Right kidney (tissue), 1 donor: ENCODE results near the gene LY9.
"Not testable (repeated sequence)": the region's sequence is repeated elsewhere in the genome, so short reads cannot be mapped to it uniquely, and the experiment has no call there.

Experiments
- DNase-seq: peaks from one replicate; pipeline ENCODE4 v3.0.0-alpha.2; 2016

Gene LY9

DNA sequence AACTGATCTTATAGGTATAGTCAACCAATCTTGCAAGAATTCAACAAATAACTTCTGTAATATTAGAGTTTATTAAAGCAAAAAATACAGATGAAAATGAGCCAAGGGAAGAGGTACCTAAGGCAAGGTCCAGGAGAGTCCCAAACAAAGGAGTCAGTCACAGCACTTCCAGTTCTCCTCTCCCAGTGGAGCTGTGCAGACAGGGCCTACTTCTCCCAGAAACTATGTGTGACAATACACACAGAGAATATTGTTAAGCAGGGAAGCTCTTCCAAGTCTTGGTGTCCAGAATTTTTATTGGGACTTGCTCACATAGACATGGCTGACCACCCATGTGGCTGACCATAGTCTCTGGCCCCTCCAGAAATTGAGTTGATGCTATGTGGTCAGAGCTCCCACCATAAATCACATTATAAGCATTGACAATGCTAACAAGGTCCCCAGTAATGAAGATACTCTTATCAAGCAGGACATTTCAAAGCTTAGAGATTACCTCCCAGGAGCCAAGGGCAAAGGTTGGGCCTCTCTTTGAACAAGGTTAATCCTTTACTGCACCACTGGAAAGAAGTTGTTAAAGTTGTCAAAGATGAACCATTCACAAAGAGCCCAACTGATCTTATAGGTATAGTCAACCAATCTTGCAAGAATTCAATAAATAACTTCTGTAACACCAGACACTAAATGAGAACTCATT, 70.2 kb downstream of the LY9 start:
- DNase-seq: no peak

DNA sequence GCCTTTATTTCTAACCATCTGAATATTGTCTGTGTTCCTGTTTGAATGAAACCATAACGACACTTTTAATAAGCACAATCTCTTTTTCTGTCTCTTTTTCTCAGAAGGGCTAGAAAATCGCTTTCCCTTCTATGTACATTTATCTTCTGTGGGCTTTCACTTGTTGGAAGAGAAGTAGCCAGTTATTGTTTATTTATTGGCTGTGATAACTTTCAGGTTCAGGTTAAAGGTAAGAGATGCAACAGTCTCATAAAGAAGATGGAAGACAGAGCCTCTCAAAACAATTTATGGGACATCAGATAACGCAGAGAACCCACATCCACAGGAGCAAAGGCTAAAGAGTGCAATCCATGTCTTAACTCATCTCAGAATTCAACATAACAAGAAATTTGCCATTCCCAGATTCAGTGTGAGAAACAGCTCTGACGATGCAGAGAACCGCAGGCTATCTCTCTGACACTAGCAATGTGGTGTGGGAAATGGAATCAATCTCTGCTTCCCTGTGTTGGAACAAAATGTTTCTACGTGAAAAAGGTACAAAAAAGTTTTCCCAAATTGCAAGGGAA, 70.8 kb downstream of the LY9 start:
- no peak for DNase-seq

DNA sequence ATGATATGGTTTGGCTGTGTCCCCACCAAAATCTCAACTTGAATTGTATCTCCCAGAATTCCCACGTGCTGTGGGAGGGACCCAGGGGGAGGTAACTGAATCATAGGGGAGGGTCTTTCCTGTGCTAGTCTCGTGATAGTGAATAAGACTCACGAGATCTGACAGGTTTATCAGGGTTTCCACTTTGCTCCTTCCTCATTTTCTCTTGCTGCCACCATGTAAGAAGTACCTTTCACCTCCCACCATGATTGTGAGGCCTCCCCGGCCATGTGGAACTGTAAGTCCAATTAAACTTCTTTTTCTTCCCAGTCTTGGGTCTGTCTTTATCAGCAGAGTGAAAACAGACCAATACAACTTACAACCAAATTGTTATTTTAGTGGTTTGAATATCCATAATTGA, 71.7 kb downstream of the LY9 start:
- not testable (repeated sequence) for DNase-seq

DNA sequence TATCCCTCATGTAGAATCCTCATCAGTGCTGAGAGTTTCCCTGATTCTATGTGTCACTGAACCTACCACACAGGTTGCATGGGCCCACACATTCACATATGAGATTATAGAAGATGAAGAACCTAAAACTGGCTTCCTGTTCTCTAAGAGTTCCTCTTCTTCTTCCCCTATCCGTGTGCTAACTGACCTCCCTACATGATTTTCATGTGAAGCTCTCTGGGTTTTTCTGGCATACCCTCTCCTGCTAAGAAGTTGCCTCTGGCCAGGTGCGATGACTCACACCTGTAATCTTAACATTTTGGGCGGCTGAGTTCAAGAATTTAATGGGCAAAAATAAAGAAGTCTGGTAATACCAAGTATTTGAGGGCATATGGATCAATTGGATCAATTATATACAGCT, 72.2 kb downstream of the LY9 start:
- no peak for DNase-seq

DNA sequence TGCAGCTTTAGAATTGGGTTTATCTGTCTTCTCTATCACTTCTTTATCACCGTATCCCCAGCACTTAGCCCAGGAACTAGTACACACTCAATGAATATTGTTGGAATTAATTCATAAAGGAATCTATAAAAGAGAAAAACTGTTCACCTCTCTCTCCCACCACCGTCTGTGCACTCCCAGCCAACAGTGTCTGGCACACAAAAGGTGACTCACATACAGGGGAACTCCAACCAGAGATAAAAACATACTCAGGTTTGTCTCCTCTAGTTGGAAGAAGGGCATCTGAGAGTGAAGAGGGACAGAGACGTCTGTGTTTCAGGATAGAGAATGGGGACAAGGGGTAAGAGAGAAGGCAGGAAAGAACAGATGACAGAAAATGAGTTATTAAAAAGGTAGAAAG, 79.0 kb downstream of the LY9 start:
- no peak for DNase-seq

DNA sequence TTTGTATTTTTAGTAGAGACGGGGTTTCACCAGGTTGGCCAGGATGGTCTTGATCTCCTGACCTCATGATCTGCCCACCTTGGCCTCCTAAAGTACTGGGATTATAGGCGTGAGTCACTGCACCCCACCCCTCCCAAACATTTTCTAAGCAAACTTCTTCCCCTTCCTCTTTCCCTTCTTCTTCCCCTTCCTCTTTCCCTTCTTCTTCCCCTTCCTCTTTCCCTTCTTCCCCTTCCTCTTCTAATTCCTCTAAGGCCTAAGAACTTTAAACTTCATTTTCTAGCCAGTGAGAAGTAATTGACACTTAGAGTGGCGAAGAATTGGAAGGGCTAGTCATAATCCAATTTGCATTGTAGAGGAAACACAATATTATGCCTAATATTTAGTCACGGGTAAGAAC, 79.6 kb downstream of the LY9 start:
- not testable (repeated sequence) for DNase-seq

DNA sequence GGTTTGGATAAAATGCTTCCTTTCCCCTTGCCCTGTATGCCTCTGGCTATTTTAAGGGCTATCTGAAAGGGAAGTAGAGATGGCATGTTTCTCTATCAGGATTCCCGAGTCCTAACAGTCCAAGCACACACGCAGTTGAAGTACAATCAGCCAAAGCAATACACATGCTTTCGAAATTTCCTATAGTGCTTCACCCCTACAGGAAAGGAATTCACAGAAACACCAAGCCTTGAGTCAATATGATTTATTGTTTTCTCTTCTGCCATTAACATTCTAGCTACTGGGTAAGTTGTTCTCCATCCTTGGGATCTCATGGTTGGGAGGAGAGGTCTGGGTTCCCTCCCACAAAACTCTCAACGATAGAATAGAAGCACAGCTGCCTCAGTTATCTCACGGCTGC, 80.3 kb downstream of the LY9 start:
- DNase-seq: no peak

DNA sequence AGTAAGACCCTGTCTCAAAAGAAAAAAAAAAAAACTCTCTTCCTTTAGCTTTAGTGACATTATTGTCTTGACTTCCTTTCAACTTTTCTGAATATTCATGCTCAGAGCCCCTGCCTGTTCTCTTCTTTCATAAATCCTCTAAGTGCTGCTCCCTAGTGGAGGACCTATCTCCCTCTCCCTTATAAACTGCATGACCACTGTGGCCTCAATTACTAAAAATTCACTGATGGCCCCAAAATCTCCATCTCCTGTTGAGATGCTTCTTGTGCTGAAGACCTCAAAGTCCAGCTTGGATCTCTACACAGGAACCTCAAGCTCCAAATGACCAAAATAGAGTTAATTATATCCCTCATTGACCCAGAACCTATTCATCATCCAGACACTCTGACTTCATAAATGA, 81.2 kb downstream of the LY9 start:
- DNase-seq: no peak
